GM10266 (cell line): ENCODE data around the gene STARD3.
A peak's percentile ranks its signal among the peaks of the same experiment; 100 is the strongest.

Source experiments
- DNase-seq: peaks from one replicate; pipeline ENCODE4 v3.0.0; 2012; ENCODE audit errors: extremely low spot score
- CTCF ChIP-seq: IDR thresholded peaks from 2 replicates; pipeline ENCODE4 v1.5.1; 2012; ENCODE audit warnings: mild to moderate bottlenecking, low read depth; ENCODE audit not compliant: control insufficient read depth, insufficient read depth; ENCODE audit errors: missing control alignments

The STARD3 gene

GRCh38 chr17:39674702-39675389 lies 37.9 kb downstream of the STARD3 start:
- no peak for TF ChIP-seq CTCF

GRCh38 chr17:39675390-39676082 lies 38.6 kb downstream of the STARD3 start:
- DNase-seq, result no peak
- TF ChIP-seq CTCF, result no peak

More at GRCh38 chr17:39674702-39675389, 37.9 kb downstream of the STARD3 start:
- DNase-seq, result no peak

GRCh38 chr17:39676198-39676819 lies 39.4 kb downstream of the STARD3 start:
- no peak for TF ChIP-seq CTCF
- DNase-seq, result peak; percentile 64

- TF ChIP-seq CTCF, result no peak
- DNase-seq, result no peak
Measured at GRCh38 chr17:39677072-39677471, 40.1 kb downstream of the STARD3 start.

- no peak for DNase-seq
- TF ChIP-seq CTCF, result no peak
Measured at GRCh38 chr17:39677542-39678339, 40.8 kb downstream of the STARD3 start.

- no peak for DNase-seq
- TF ChIP-seq CTCF, result peak; percentile 30
Measured at GRCh38 chr17:39678340-39679116, 41.6 kb downstream of the STARD3 start.
